Naive B cell (primary cell): ENCODE results near the gene HAS3. TPM values are rescaled to one million over a fixed set of nuclear protein-coding genes. Genes with fewer than 3 reads are reported as not detected.
"Not testable (repeated sequence)": the region's sequence is repeated elsewhere in the genome, so short reads cannot be mapped to it uniquely, and the experiment has no call there.

ENCODE experiments used
- ATAC-seq, 2 donors: fragments of 150-1000 bp; cut with Tn5 transposase; 2 replicates each; pipeline ENCODE4 v1.10.0; 2021; ENCODE audit warnings: low read depth in 2 of 2, mild to moderate bottlenecking in 2 of 2, moderate library complexity in 2 of 2
- DNase-seq: peaks from one replicate; pipeline ENCODE4 v3.0.0; 2022
- H3K27ac Mint-ChIP-seq, 6 donors: one replicate each; pipeline ENCODE4 v1.8.0; 2020 to 2022; ENCODE audit warnings: mild to moderate bottlenecking in 6 of 6, mixed read lengths in 6 of 6, moderate library complexity in 5 of 6, inconsistent platforms in 2 of 6
- H3K27me3 Mint-ChIP-seq, 3 donors: one replicate each; pipeline ENCODE4 v1.8.0; 2021 to 2022; ENCODE audit warnings: mixed read lengths in 3 of 3, mild to moderate bottlenecking in 1 of 3
- H3K36me3 Mint-ChIP-seq, 2 donors: one replicate each; pipeline ENCODE4 v1.8.0; 2020 to 2022; ENCODE audit warnings: mixed read lengths in 2 of 2, inconsistent platforms in 1 of 2, mild to moderate bottlenecking in 1 of 2
- H3K4me1 Mint-ChIP-seq, 3 donors: one replicate each; pipeline ENCODE4 v1.8.0; 2020 to 2022; ENCODE audit warnings: mixed read lengths in 3 of 3, inconsistent platforms in 1 of 3, mild to moderate bottlenecking in 1 of 3, moderate library complexity in 1 of 3
- H3K4me3 Mint-ChIP-seq, 8 donors: one replicate each; pipeline ENCODE4 v1.8.0; 2020 to 2022; ENCODE audit warnings: mild to moderate bottlenecking in 8 of 8, mixed read lengths in 8 of 8, moderate library complexity in 8 of 8, inconsistent platforms in 2 of 8
- H3K9me3 Mint-ChIP-seq, 7 donors: one replicate each; pipeline ENCODE4 v1.8.0; 2020 to 2022; ENCODE audit warnings: mixed read lengths in 7 of 7, mild to moderate bottlenecking in 5 of 7, inconsistent platforms in 2 of 7, moderate library complexity in 1 of 7
- polyA plus RNA-seq, 6 donors: library from polyadenylated mRNA; unstranded; fragments of 300-500 nt; fragmentation: Illumina TruSeq; gene quantifications; one replicate each; pipeline ENCODE4 v1.2.3, GENCODE V29; 2021; ENCODE audit warnings: low read depth in 6 of 6

Gene HAS3, protein sequence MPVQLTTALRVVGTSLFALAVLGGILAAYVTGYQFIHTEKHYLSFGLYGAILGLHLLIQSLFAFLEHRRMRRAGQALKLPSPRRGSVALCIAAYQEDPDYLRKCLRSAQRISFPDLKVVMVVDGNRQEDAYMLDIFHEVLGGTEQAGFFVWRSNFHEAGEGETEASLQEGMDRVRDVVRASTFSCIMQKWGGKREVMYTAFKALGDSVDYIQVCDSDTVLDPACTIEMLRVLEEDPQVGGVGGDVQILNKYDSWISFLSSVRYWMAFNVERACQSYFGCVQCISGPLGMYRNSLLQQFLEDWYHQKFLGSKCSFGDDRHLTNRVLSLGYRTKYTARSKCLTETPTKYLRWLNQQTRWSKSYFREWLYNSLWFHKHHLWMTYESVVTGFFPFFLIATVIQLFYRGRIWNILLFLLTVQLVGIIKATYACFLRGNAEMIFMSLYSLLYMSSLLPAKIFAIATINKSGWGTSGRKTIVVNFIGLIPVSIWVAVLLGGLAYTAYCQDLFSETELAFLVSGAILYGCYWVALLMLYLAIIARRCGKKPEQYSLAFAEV
- polyA plus RNA-seq = under 1 TPM in 4 of 6 donors, not detected in 2; 0.08 to 0.48 (median 0.28) TPM

DNA sequence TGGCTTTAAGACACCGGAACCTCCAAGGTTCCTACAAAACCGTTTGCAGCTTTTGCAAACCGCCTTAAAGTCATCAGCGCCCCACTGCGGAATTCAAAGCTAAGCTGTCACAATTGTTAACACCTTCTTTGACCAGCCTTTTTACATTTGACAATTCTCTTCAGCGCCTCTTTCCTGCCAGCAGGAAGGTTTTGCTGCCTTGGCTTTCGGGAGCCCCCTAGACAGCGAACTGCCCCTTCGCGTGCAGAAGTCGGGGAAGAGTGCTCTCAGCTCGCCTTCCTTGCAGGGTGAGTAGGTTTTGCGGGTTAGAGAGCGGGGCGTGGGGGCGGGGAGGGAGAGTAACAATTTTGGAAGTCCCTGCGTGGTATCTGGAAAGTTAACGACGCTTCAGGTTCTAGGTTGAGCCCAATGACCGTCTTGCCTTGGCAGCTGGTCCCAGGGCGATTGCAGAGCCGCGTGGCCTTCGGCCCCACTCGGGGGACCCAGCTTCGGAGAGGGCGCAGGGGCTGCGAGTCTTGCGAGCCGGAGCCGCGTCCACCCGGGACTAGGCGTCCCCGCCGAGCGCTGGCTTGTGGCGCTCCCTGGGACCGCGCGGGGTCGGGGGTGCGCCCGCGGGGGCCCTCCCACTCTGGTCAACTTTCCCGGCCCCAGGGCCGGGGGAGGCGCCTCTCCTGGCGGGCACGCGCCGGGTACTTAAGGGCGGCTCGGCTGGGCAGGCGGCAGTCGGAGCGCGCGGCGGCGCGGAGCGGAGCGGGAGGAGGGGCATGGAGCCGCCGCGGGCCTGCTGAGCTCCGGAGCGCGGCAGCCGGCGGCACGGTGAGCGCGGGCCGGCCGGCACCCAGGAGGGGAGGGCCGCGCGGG, at the start of gene HAS3:
TSS of gene HAS3 (plus strand) at position 153 of the 861 bp plus-strand sequence. CDS start 3,743 bp downstream, outside the sequence.
- ATAC-seq = peak; percentile 74
- peaks cover 3 to 7% of the 10 kb centered on the region in 2 donors for H3K36me3 Mint-ChIP-seq
- H3K27me3 Mint-ChIP-seq = peaks cover 22 to 61% (median 53%) of the 10 kb centered on the region in 3 donors
- H3K4me3 Mint-ChIP-seq = peak within 1 kb of the TSS; percentile 67 to 93 (median 88)
- H3K27ac Mint-ChIP-seq = peak within 1 kb of the TSS in 2 of 6 donors; percentile 40 to 66
- no peaks in the 10 kb centered on the region for H3K9me3 Mint-ChIP-seq
- no peak for DNase-seq
- peaks cover 16 to 23% (median 18%) of the 10 kb centered on the region in 3 donors for H3K4me1 Mint-ChIP-seq

DNA sequence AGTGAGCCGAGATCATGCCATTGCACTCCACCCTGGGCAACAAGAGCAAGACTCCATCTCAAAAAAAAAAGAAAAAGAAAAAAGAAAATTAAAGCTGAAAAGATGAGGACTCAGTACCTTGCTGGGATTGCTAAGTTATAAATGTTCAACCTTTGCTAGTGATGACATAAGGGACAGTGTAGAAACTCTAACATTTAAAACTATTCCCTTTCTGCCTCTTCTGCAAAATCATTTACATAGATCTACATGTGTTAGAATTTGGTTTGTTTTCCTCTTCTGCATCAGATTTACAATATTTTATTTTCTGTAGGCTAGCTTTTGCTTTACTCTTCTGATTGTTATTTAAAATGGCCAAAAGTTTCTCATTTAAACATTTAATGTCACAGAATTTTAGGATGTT, 49.5 kb upstream of the HAS3 start:
- no peak for DNase-seq
- no peaks in the 10 kb centered on the region for H3K9me3 Mint-ChIP-seq
- ATAC-seq = no peak
- H3K4me3 Mint-ChIP-seq = no peak overlapping the region
- peak overlapping the region in 1 of 6 donors; percentile 21 for H3K27ac Mint-ChIP-seq
- H3K4me1 Mint-ChIP-seq = no peaks in the 10 kb centered on the region
- no peaks in the 10 kb centered on the region for H3K27me3 Mint-ChIP-seq
- peaks cover 0 to 4% of the 10 kb centered on the region in 2 donors for H3K36me3 Mint-ChIP-seq

DNA sequence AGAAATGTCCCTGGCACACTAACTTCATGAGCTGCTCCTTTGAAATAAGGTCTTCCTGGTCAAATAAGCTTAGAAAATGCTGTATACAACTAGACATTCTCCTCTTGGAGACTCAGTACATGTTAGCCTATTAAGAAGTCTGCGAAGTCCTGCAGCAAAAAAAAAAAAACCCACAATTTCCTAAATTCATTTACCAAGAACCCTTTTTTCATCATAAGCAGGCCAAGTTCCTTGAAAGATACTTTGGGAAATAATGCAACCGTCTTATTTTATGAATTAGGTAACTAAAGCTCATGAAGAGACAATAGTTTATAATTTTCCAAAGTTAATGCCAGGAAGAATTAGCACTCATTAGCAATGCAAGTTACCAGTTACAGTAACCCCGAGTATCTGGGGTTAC, 49.0 kb upstream of the HAS3 start:
- H3K4me3 Mint-ChIP-seq = no peak overlapping the region
- H3K27ac Mint-ChIP-seq = no peak overlapping the region
- no peaks in the 10 kb centered on the region for H3K4me1 Mint-ChIP-seq
- no peaks in the 10 kb centered on the region for H3K9me3 Mint-ChIP-seq
- no peaks in the 10 kb centered on the region for H3K27me3 Mint-ChIP-seq
- peaks cover 0 to 4% of the 10 kb centered on the region in 2 donors for H3K36me3 Mint-ChIP-seq
- DNase-seq = no peak
- ATAC-seq = no peak

DNA sequence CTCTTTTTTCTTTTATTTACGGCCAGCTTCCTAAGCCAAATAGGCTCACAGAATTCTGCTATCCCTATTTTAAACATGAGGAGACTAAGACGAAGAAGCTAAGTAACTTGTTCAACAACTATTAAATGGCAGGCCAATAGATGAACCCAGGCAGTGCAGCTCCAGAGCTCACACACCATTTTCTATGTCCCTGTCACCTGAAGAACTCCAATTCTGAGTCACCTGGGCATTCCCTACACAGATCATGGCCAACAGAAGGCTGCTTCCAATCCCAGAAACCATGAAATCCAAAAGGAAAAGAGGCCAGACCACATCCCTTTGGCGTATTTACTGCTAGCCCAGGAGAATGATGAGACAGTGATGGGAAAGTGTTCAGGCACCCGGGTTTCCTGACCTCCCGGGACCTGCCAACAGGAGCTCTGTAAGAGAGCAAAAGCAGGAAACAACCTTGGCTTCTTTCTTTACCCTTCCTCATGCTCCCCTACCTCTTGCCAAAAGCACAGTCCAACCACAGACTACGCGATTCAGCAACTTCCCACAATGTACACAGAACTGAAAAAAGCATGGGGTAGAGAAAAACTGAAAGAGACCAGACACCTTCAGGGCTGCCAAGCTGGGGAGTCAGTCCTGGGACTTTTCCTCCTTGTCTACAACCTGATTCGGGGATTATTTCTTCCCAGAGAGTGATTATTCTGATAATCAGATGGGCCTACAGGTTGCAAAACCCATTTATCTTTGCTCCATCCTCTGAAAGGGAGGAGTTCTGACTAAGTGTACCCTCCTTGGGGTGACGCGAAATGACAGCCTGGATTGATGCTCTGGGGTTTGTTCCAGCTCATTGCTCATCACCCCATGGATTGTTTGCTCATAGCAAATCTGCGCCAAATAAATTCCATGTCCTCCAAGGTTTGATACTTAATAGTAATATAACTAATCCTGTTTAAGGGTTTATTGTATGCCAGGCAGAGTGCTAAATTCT, 47.8 kb upstream of the HAS3 start:
- peak overlapping the region in 3 of 6 donors; percentile 15 to 72 (median 24) for H3K27ac Mint-ChIP-seq

DNA sequence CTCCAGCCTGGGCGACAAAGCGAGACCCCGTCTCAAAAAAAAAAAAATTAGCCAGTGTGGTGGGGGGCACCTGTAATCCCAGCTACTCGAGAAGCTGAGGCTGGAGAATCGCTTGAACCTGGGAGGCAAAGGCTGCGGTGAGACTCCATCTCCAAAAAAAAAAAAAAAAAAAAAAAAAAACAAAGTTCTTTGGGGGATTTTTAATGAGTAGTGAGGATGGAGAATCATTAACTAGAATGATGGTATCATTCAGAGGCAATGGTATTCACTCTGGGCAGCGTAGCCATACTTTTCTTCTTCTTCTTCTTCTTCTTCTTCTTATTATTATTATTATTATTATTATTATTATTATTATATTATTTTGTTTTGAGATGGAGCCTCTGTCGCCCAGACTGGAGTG, 42.0 kb upstream of the HAS3 start:
- peaks cover 4 to 11% of the 10 kb centered on the region in 2 donors for H3K36me3 Mint-ChIP-seq
- not testable (repeated sequence) for H3K4me1 Mint-ChIP-seq, H3K4me3 Mint-ChIP-seq, H3K9me3 Mint-ChIP-seq, ATAC-seq, H3K27me3 Mint-ChIP-seq, H3K27ac Mint-ChIP-seq, DNase-seq

More for the DNA sequence above, 47.8 kb upstream of the HAS3 start:
- Mint-ChIP-seq H3K4me1 (no peaks in the 10 kb centered on the region), H3K36me3 (peaks cover 0 to 4% of the 10 kb centered on the region in 2 donors), H3K27me3 (no peaks in the 10 kb centered on the region), H3K4me3 (no peak overlapping the region), H3K9me3 (no peaks in the 10 kb centered on the region)
- no peak for ATAC-seq
- no peak for DNase-seq

DNA sequence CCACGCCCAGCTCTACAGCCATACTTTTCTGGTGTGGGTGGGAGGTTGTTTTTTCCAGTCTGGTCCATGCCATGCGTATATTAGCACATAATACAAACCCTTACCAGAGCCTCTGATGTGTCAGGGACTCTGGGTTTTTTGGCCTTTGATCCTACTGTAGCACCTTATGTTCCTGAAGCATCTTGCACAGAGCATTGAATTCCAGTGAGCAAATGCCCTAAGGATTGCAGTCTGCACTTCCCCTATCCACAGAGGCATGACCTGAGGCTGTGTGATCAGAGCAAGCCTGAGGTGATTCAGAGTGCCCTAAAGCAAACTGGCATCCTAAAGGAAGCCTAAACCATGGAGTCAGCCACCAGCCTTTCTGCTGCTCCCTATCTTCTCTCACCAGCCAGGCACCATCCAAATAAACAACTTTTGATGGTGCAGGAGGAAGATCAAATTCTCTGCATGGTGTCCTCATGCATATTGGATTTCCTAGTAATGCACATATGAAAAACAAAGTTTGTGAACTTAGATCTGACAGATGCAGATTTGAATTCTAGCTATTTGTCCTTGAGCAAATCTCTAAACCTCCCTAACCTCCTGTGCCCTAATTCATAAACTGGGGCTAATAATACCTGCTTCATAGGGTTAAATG, 41.2 kb upstream of the HAS3 start:
- DNase-seq = no peak
- H3K4me1 Mint-ChIP-seq = no peaks in the 10 kb centered on the region
- H3K36me3 Mint-ChIP-seq = peaks cover 7 to 11% of the 10 kb centered on the region in 2 donors
- H3K4me3 Mint-ChIP-seq = no peak overlapping the region
- no peak for ATAC-seq
- H3K9me3 Mint-ChIP-seq = no peaks in the 10 kb centered on the region
- no peaks in the 10 kb centered on the region for H3K27me3 Mint-ChIP-seq
- H3K27ac Mint-ChIP-seq = no peak overlapping the region

DNA sequence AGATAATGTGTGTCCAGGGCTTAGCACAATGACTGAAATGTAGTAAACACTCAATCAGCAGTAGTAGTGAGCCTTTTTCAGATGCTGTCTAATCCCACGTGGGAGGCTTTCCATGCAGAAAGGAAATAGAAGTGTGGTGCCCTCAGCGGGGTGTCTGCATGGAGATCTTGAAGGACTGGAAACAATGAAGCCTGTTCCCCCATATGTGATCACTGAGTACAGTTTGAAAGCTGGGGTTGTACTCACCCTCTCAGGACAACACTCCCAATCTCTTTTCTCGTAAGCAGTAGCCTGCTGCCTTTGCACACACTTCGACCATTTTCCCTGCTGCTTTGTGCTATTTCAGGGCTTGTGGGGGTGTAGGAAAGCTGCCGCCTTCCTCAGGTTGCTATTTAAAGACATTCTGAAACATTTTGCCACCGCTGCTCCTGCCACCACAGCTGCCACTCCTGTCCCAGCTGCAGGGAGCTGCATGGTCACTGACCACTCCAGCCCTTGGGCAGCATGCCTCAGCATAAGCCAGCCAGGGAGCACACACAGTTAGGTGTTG, 40.6 kb upstream of the HAS3 start:
- H3K9me3 Mint-ChIP-seq = no peaks in the 10 kb centered on the region
- H3K4me1 Mint-ChIP-seq = no peaks in the 10 kb centered on the region
- no peak overlapping the region for H3K4me3 Mint-ChIP-seq
- no peak overlapping the region for H3K27ac Mint-ChIP-seq
- ATAC-seq = no peak
- no peaks in the 10 kb centered on the region for H3K27me3 Mint-ChIP-seq
- no peak for DNase-seq
- peaks cover 9 to 11% of the 10 kb centered on the region in 2 donors for H3K36me3 Mint-ChIP-seq

DNA sequence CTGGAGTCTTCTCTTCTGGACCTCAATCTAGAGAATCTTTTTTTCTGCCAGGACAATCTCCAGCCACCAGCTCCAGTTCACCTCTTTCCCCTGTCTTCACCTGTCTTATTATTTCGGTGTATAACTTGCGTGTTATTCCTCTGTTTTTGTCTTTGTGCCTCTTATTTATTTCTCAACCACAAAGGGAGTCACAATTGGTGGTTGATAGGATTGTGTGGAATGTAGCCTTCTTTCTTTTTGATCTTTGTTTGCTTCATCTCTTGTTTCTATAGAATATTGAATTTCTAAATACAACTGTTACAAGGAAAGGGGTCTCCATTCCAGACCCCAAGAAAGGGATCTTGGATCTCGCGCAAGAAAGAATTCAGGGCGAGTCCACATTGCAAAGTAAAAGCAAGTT, 35.9 kb upstream of the HAS3 start:
- H3K36me3 Mint-ChIP-seq = peaks cover 7 to 11% of the 10 kb centered on the region in 2 donors
- no peaks in the 10 kb centered on the region for H3K9me3 Mint-ChIP-seq
- DNase-seq = no peak
- H3K4me3 Mint-ChIP-seq = no peak overlapping the region
- ATAC-seq = no peak
- peak overlapping the region in 2 of 6 donors; percentile 48 to 69 for H3K27ac Mint-ChIP-seq
- H3K27me3 Mint-ChIP-seq = no peaks in the 10 kb centered on the region
- no peaks in the 10 kb centered on the region for H3K4me1 Mint-ChIP-seq

DNA sequence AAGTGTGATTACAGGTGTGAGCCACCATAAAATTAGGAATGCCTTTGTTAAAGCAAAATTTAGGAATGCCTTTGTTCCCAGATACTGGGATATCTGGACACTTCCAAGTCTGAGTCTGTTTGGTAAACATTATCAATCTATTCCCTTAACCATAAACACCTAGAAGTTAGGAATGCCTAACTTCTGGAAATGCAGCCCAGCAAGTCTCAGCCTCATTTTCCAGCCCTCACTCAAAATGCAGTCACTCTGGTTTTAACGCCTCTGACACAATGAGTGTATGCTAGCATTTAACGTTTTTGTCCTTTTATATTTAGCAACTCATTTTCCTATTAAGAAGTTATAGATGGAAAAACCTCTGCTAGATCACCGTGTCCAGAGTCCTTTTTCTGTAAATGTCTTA, 34.4 kb upstream of the HAS3 start:
- H3K9me3 Mint-ChIP-seq = no peaks in the 10 kb centered on the region
- DNase-seq = no peak
- H3K4me3 Mint-ChIP-seq = no peak overlapping the region
- H3K36me3 Mint-ChIP-seq = peaks cover 4 to 7% of the 10 kb centered on the region in 2 donors
- ATAC-seq = no peak
- no peak overlapping the region for H3K27ac Mint-ChIP-seq
- H3K27me3 Mint-ChIP-seq = no peaks in the 10 kb centered on the region
- no peaks in the 10 kb centered on the region for H3K4me1 Mint-ChIP-seq

DNA sequence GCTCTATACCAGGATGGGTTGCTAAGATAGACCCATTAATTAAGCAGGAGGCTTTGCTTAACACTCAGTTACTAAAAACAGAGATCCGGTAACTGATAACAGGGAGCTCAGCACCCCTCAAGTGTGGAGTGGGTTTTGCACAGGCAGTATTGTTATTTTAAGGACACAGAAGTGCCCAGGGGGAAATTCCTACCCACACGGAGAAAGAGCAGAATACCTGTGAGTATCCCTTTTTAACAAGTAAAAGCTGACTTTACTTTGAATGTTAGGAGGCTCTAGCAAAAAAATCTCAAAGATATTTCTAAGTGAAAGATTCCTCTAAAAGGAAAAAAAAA, 32.8 kb upstream of the HAS3 start:
- Mint-ChIP-seq H3K27ac (peak overlapping the region in 3 of 6 donors; percentile 16 to 84 (median 28)), H3K4me3 (no peak overlapping the region), H3K4me1 (no peaks in the 10 kb centered on the region), H3K36me3 (peaks cover 0 to 7% of the 10 kb centered on the region in 2 donors), H3K9me3 (no peaks in the 10 kb centered on the region), H3K27me3 (no peaks in the 10 kb centered on the region)
- ATAC-seq = no peak
- DNase-seq = no peak

DNA sequence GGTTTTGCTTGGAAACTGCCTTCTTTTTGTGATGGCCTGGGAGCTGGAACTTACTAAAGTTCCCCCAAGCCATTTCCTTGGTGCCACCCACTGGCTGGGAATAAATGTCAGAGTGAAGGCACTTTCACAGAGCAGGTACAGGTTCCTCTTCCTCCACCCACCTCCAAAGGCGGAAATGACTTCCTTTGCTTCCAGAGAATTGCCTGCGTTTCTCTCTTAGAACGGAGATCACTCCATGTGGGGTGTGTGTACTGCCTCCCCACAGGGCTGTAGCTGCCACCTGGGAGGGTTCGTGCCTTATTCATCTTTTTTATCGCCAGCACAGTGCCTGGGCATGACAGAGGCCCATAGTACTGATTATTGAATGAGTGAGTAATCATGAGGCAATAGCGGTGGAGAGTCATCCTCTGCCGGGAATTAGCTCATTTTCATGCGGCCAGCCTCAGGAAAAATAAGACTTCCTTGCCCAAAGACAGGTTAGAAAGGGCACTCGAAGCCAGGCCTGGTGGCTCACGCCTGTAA, 32.2 kb upstream of the HAS3 start:
- H3K36me3 Mint-ChIP-seq = peaks cover 3 to 7% of the 10 kb centered on the region in 2 donors
- no peak for ATAC-seq
- H3K27ac Mint-ChIP-seq = no peak overlapping the region
- H3K9me3 Mint-ChIP-seq = no peaks in the 10 kb centered on the region
- H3K27me3 Mint-ChIP-seq = no peaks in the 10 kb centered on the region
- DNase-seq = no peak
- H3K4me3 Mint-ChIP-seq = peak overlapping the region in 1 of 8 donors; percentile 9
- H3K4me1 Mint-ChIP-seq = peaks cover 0 to under 1% (median 0%) of the 10 kb centered on the region in 3 donors

DNA sequence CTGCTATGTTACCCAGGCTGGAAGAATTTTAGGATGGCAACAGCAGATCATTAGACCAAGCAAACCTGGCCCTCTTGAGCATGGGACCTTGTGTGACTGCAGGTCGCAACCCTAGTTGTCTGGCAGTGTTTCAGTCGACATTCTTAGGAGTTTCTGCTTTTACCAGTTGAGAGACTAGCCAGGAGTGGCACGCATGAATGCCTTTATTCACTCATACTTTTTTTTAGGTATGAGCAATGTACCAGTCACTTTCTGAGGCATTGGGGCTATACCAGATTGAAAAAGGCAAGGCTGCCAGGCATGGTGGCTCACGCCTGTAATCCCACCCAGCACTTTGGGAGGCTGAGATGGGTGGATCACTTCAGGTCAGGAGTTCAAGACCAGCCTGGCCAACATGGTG, 28.2 kb upstream of the HAS3 start:
- Mint-ChIP-seq H3K4me1 (peaks cover 0 to 4% (median 0%) of the 10 kb centered on the region in 3 donors), H3K9me3 (no peaks in the 10 kb centered on the region), H3K4me3 (no peak overlapping the region), H3K27ac (no peak overlapping the region), H3K36me3 (peaks cover 0 to 8% of the 10 kb centered on the region in 2 donors), H3K27me3 (no peaks in the 10 kb centered on the region)
- ATAC-seq (no peak), DNase-seq (no peak)
